ENCODE results near the gene LILRA1. TPM values are rescaled to one million over a fixed set of nuclear protein-coding genes. Genes with fewer than 3 reads are reported as not detected.
A peak's percentile ranks its signal among the peaks of the same experiment; 100 is the strongest.

LILRA1 gene
- total RNA-seq, 5 donors from 2014 or later (not counting 1 experiment from before 2014, with no cell fraction given) = 0.43 TPM; not detected in 4

DNA sequence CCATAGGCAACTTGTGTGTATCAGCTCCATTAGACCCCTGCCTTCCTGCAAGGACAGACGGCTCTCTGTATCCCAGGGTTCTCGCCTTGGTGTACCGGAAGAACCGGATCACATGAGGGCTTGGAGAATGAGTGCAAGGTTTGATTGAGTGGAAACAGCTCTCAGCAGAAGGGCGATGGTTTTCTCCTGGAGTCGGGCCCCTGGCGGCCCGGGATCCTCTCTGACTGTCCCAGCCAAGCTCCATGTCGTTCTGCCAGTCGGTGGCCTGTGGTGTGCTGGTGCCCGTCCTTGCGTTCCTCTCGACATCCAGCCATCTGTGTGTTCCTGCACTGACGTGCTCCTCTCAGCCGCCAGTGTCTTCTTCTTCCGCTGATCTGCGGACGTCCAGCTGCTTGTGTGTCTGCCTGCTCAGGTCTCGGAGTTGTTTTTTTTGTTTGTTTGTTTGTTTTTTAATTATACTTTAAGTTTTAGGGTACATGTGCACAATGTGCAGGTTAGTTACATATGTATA, 53.0 kb downstream of the LILRA1 start:
- ATAC-seq (replicated peaks in 1 of 4) = no peak
- H3K27me3 ChIP-seq (replicated peaks in 1 of 2; ENCODE audit: control insufficient read depth in 2 of 2, extremely low read depth in 1 of 2, insufficient read depth in 2 of 2, low read length in 1 of 2) = peaks cover 0 to 16% of the 10 kb centered on the region in 2 experiments
- H3K36me3 ChIP-seq (ENCODE audit: control insufficient read depth in 2 of 2, extremely low read depth in 1 of 2, insufficient read depth in 1 of 2, low read length in 1 of 2) = no peaks in the 10 kb centered on the region
- no peaks in the 10 kb centered on the region for H3K9me3 Mint-ChIP-seq
- H3K36me3 Mint-ChIP-seq = no peaks in the 10 kb centered on the region
- no peak overlapping the region for H3K4me3 Mint-ChIP-seq
- peaks cover 18 to 20% of the 10 kb centered on the region in 2 donors for H3K27me3 Mint-ChIP-seq
- H3K27ac ChIP-seq (ENCODE audit: low read length) = no peak overlapping the region
- no peaks in the 10 kb centered on the region for H3K9me3 ChIP-seq
- WGBS (ENCODE audit: insufficient coverage) = 92% methylated on average over 14 of the region's 19 CpGs
- POLR2A ChIA-PET = no interaction called here
- no peaks in the 10 kb centered on the region for H3K4me1 ChIP-seq (ENCODE audit: control insufficient read depth in 1 of 2, extremely low read depth in 1 of 2, insufficient read depth in 2 of 2, low read length in 2 of 2)
- no peaks in the 10 kb centered on the region for H3K4me1 Mint-ChIP-seq
- no peak overlapping the region for H3K27ac Mint-ChIP-seq
- no peak overlapping the region for H3K4me3 ChIP-seq (ENCODE audit: control insufficient read depth in 1 of 2, extremely low read depth in 1 of 2, low read length in 1 of 2)
- CTCF ChIA-PET = no interaction called here
- DNase-seq = no peak

- H3K4me1 Mint-ChIP-seq = no peaks in the 10 kb centered on the region
- no peaks in the 10 kb centered on the region for H3K36me3 ChIP-seq (ENCODE audit: control insufficient read depth in 2 of 2, extremely low read depth in 1 of 2, insufficient read depth in 1 of 2, low read length in 1 of 2)
- no peaks in the 10 kb centered on the region for H3K9me3 ChIP-seq
- ChIA-PET POLR2A (no interaction called here), CTCF (no interaction called here)
- 50% methylated on average over 1 of the region's 4 CpGs for WGBS (ENCODE audit: insufficient coverage)
- no peaks in the 10 kb centered on the region for H3K4me1 ChIP-seq (ENCODE audit: control insufficient read depth in 1 of 2, extremely low read depth in 1 of 2, insufficient read depth in 2 of 2, low read length in 2 of 2)
- H3K4me3 Mint-ChIP-seq = no peak overlapping the region
- DNase-seq (peak in 1 of 35 experiments; percentile 8), ATAC-seq (replicated peaks in 1 of 4) (no peak)
- H3K4me3 ChIP-seq (ENCODE audit: control insufficient read depth in 1 of 2, extremely low read depth in 1 of 2, low read length in 1 of 2) = no peak overlapping the region
- H3K27ac Mint-ChIP-seq = no peak overlapping the region
- no peak overlapping the region for H3K27ac ChIP-seq (ENCODE audit: low read length)
- H3K36me3 Mint-ChIP-seq = no peaks in the 10 kb centered on the region
- H3K9me3 Mint-ChIP-seq = no peaks in the 10 kb centered on the region
- peaks cover 11 to 12% of the 10 kb centered on the region in 2 donors for H3K27me3 Mint-ChIP-seq
- peaks cover 0 to 15% of the 10 kb centered on the region in 2 experiments for H3K27me3 ChIP-seq (replicated peaks in 1 of 2; ENCODE audit: control insufficient read depth in 2 of 2, extremely low read depth in 1 of 2, insufficient read depth in 2 of 2, low read length in 1 of 2)
Measured at GRCh38 chr19:54648129-54648528, 54.7 kb downstream of the LILRA1 start.

DNA sequence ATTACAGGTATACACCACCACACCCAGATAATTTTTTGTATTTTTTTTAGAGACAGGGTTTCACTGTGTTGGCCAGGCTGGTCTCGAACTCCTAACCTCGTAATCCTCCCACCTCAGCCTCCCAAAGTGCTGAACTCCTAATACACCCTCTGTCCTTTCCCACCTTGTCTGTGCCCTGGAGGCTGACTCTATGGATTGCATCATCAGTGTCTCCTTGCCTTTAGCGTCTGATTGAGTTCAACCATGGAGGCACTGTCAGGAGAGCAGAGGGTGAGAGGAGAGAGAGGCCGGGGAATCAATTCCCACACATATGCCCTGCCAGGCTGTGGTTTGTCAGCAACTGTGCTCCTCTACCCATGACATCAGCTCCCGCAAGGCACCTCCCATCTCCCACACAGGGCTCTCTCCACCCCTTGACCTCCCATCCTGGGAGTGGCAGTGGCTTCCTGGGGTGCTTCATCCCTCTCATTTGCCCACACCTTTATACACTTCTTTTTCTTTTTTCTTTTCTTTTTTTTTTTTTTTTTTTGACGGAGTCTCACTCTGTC, 56.8 kb downstream of the LILRA1 start:
- CTCF ChIA-PET = no interaction called here
- peaks cover 0 to 8% of the 10 kb centered on the region in 2 experiments for H3K27me3 ChIP-seq (replicated peaks in 1 of 2; ENCODE audit: control insufficient read depth in 2 of 2, extremely low read depth in 1 of 2, insufficient read depth in 2 of 2, low read length in 1 of 2)
- H3K9me3 Mint-ChIP-seq = no peaks in the 10 kb centered on the region
- POLR2A ChIA-PET = interaction anchor here in 1 of 2 donors (0.6 kb wide), 1 partner anchor 300 kb away, joined by 4 read pairs; no protein-coding TSS in a partner anchor
- no peaks in the 10 kb centered on the region for H3K36me3 Mint-ChIP-seq
- no peak for ATAC-seq (replicated peaks in 1 of 4)
- no peak for DNase-seq
- no peak overlapping the region for H3K4me3 ChIP-seq (ENCODE audit: control insufficient read depth in 1 of 2, extremely low read depth in 1 of 2, low read length in 1 of 2)
- no peak overlapping the region for H3K4me3 Mint-ChIP-seq
- H3K27me3 Mint-ChIP-seq = peaks cover 2 to 10% of the 10 kb centered on the region in 2 donors
- H3K27ac ChIP-seq (ENCODE audit: low read length) = no peak overlapping the region
- 87% methylated on average over 3 of the region's 6 CpGs for WGBS (ENCODE audit: insufficient coverage)
- no peaks in the 10 kb centered on the region for H3K4me1 Mint-ChIP-seq
- no peaks in the 10 kb centered on the region for H3K9me3 ChIP-seq
- no peaks in the 10 kb centered on the region for H3K36me3 ChIP-seq (ENCODE audit: control insufficient read depth in 2 of 2, extremely low read depth in 1 of 2, insufficient read depth in 1 of 2, low read length in 1 of 2)
- no peaks in the 10 kb centered on the region for H3K4me1 ChIP-seq (ENCODE audit: control insufficient read depth in 1 of 2, extremely low read depth in 1 of 2, insufficient read depth in 2 of 2, low read length in 2 of 2)
- H3K27ac Mint-ChIP-seq = no peak overlapping the region

Other genes starting within 250 kb of the LILRA1 start
- 10 to 100 TPM; 40.2 to 66.0 (median 59.7) TPM for gene LAIR1, start 228.7 kb upstream of the LILRA1 start, total RNA-seq
- gene TTYH1, start 178.2 kb upstream of the LILRA1 start, total RNA-seq = under 1 TPM in 2 of 5 donors, not detected in 3; 0.26 to 0.41 TPM
- 100 to 1,000 TPM; 506 to 622 (median 618) TPM for gene LENG8, start 144.4 kb upstream of the LILRA1 start, total RNA-seq
- gene LENG9, start 129.9 kb upstream of the LILRA1 start, total RNA-seq = 1 to 10 TPM; 2.2 to 7.9 (median 7.5) TPM
- gene CDC42EP5, start 120.3 kb upstream of the LILRA1 start, total RNA-seq = under 1 TPM in 1 of 5 donors, not detected in 4; 0.43 TPM
- gene LAIR2, start 90.8 kb upstream of the LILRA1 start, total RNA-seq = 10 to 100 TPM in 1 of 5 donors, 1 to 10 TPM in 3, under 1 TPM in 1; 0.49 to 16.7 (median 1.3) TPM
- gene LILRA2, start 19.8 kb upstream of the LILRA1 start, total RNA-seq = under 1 TPM in 4 of 5 donors, not detected in 1; 0.16 to 0.47 (median 0.37) TPM
- gene LILRB1, start 36.9 kb downstream of the LILRA1 start, total RNA-seq = 10 to 100 TPM in 1 of 5 donors, 1 to 10 TPM in 4; 2.0 to 26.9 (median 3.6) TPM
- under 1 TPM in 2 of 5 donors, not detected in 3; 0.20 to 0.59 TPM for gene LILRB4, start 69.4 kb downstream of the LILRA1 start, total RNA-seq
- not detected for gene KIR3DL3, start 130.8 kb downstream of the LILRA1 start, total RNA-seq
- gene KIR2DL3, start 144.9 kb downstream of the LILRA1 start, total RNA-seq = under 1 TPM in 3 of 5 donors, not detected in 2; 0.16 to 0.89 (median 0.45) TPM
- gene KIR2DL1, start 176.2 kb downstream of the LILRA1 start, total RNA-seq = under 1 TPM in 2 of 5 donors, not detected in 3; 0.28 to 0.56 TPM
- gene KIR2DL4, start 210.0 kb downstream of the LILRA1 start, total RNA-seq = under 1 TPM in 2 of 5 donors, not detected in 3; 0.20 to 0.25 TPM
- gene KIR3DL1, start 222.8 kb downstream of the LILRA1 start, total RNA-seq = under 1 TPM in 4 of 5 donors, not detected in 1; 0.44 to 0.68 (median 0.54) TPM
- 1 to 10 TPM in 1 of 5 donors, under 1 TPM in 3, not detected in 1; 0.53 to 1.5 (median 0.80) TPM for gene KIR2DS4, start 239.0 kb downstream of the LILRA1 start, total RNA-seq